Spleen (tissue), 11 donors: ENCODE data around the gene ACAN. TPM values are rescaled to one million over a fixed set of nuclear protein-coding genes. Genes with fewer than 3 reads are reported as not detected.

Experiments used
- DNase-seq: peaks from one replicate; pipeline ENCODE4 v3.0.0-alpha.2; 2020
- H3K27ac ChIP-seq, 8 donors: fragments of 200-600 bp; sonication (generic) in 7 of 8; 1 replicate in 4 of 8; 2 replicates in 4 of 8; pipeline versions ENCODE4 v1.5.0 to v1.8.0; 2016 to 2021; ENCODE audit warnings: inconsistent platforms in 4 of 8, mild to moderate bottlenecking in 4 of 8, moderate library complexity in 1 of 8
- H3K27me3 ChIP-seq, 7 donors: fragments of 200-600 bp; sonication (generic) in 6 of 7; replicated peaks in 1 of 7; 1 replicate in 4 of 7; 2 replicates in 3 of 7; pipeline versions ENCODE4 v1.5.0 to v1.8.0; 2016 to 2021; ENCODE audit warnings: inconsistent platforms in 3 of 7, mild to moderate bottlenecking in 1 of 7
- H3K36me3 ChIP-seq, 6 donors: fragments of 200-600 bp; sonication (generic) in 5 of 6; 1 replicate in 4 of 6; 2 replicates in 2 of 6; pipeline versions ENCODE4 v1.5.0 to v1.8.0; 2016 to 2021; ENCODE audit warnings: inconsistent platforms in 2 of 6
- H3K4me1 ChIP-seq, 6 donors: fragments of 200-600 bp; sonication (generic) in 5 of 6; 1 replicate in 3 of 6; 2 replicates in 3 of 6; pipeline versions ENCODE4 v1.5.0 to v1.8.0; 2016 to 2021; ENCODE audit warnings: inconsistent platforms in 3 of 6
- H3K4me3 ChIP-seq, 8 donors: fragments of 200-600 bp; sonication (generic) in 7 of 8; 1 replicate in 4 of 8; 2 replicates in 4 of 8; pipeline versions ENCODE4 v1.5.0 to v1.8.0; 2016 to 2021; ENCODE audit warnings: inconsistent platforms in 4 of 8, mild to moderate bottlenecking in 4 of 8, moderate library complexity in 2 of 8
- H3K9me3 ChIP-seq, 8 donors: fragments of 200-600 bp; sonication (generic) in 7 of 8; 1 replicate in 4 of 8; 2 replicates in 4 of 8; pipeline versions ENCODE4 v1.5.0 to v1.8.0; 2016 to 2021; ENCODE audit warnings: inconsistent platforms in 4 of 8
- CTCF ChIP-seq, 11 experiments: fragments of 200-600 bp in 7 of 11; fragments of 450-650 bp in 4 of 11; sonication (generic) in 4 of 11; IDR thresholded peaks in 8 of 11; conservative IDR thresholded peaks in 3 of 11; 1 replicate in 7 of 11; 2 replicates in 4 of 11; pipeline versions ENCODE4 v1.4.0 to v1.8.0; 2016 to 2021; ENCODE audit warnings: antibody characterized with exemption in 11 of 11, inconsistent platforms in 4 of 11, mild to moderate bottlenecking in 1 of 11
- POLR2A ChIP-seq, 3 donors: fragments of 450-650 bp; IDR thresholded peaks; one replicate each; pipeline ENCODE4 v1.5.1; 2017; ENCODE audit warnings: antibody characterized with exemption in 3 of 3, mild to moderate bottlenecking in 1 of 3
- POLR2AphosphoS5 ChIP-seq, 3 donors: sonication (generic); formaldehyde crosslinking; IDR thresholded peaks; one replicate each; pipeline ENCODE4 v1.5.1; 2017; ENCODE audit warnings: antibody characterized with exemption in 3 of 3
- WGBS, 5 donors: extraction: QIAGEN DNeasy Blood & Tissue Kit in 3 of 5; methylation state at CpG; one replicate each; pipeline versions ENCODE4 v1.1.5 to v1.1.7; 2013 to 2018; 5-methylcytosine and 5-hydroxymethylcytosine counted together
- intact Hi-C: fragments of 100-400 bp; cut with DNase I; formaldehyde crosslinking; loops from one replicate; pipeline ENCODE4 v1.15.0; 2023; ENCODE audit warnings: low total_unique reads
- polyA plus RNA-seq, 3 donors: library from polyadenylated mRNA; stranded (reverse); fragments of 200-250 nt; gene quantifications; one replicate each; pipeline ENCODE4 v1.2.1, GENCODE V29; 2013
- total RNA-seq, 7 donors: library from RNA; depleted of rRNA in 3 of 7; stranded (reverse); fragments of >200 nt in 3 of 7; fragmentation: NEBNext Ultra II Directional in 4 of 7; extraction: Animal tissue kit (Norgen Biotek cat#: 25700) in 4 of 7; gene quantifications; one replicate each; pipeline versions ENCODE4 v1.1.0 to v1.2.1, GENCODE V29; 2016 to 2021
- donor health status: healthy with polysubstance abuse.
- donor health status: DM: no; HTN: no; CAD: no; lungs with moderate emphysema.
- donor health status: DM: no; HTN: no; CAD: no.
- donor health status: Bipolar disorder and iron deficiency.
- donor health status: healthy.
- donor health status: DM: no; HTN: no; CAD: no.
- donor health status: DM: yes; HTN: yes; CAD: no.

Gene ACAN
- total and polyA plus RNA-seq, 10 donors = 0.09 to 2.1 (median 0.87) TPM

- H3K27ac ChIP-seq = no peak overlapping the region
- intact Hi-C loops = no loop called here
- H3K27me3 ChIP-seq = peaks cover 0 to 33% (median 0%) of the 10 kb centered on the region in 7 donors
- no peaks in the 10 kb centered on the region for H3K36me3 ChIP-seq
- WGBS, 5 donors = 77 to 86% (median 83%) methylated on average over 3 of the region's 3 CpGs
- H3K4me1 ChIP-seq = no peaks in the 10 kb centered on the region
- H3K4me3 ChIP-seq = no peak overlapping the region
- TF ChIP-seq CTCF (IDR thresholded peaks at IDR 0.05 in 8 of 11, conservative IDR thresholded peaks at IDR 0.05 in 3 of 11) = no peak
- no peak for TF ChIP-seq POLR2A (IDR thresholded peaks at IDR 0.05)
- no peak for TF ChIP-seq POLR2AphosphoS5 (IDR thresholded peaks at IDR 0.05)
- peaks cover 0 to 26% (median 21%) of the 10 kb centered on the region in 8 donors for H3K9me3 ChIP-seq
- DNase-seq = no peak
Observed at GRCh38 chr15:88776646-88777045, 26.6 kb upstream of the ACAN start.

- TF ChIP-seq POLR2AphosphoS5 (IDR thresholded peaks at IDR 0.05) = no peak
- no peak for TF ChIP-seq CTCF (IDR thresholded peaks at IDR 0.05 in 8 of 11, conservative IDR thresholded peaks at IDR 0.05 in 3 of 11)
- no peak for TF ChIP-seq POLR2A (IDR thresholded peaks at IDR 0.05)
- Histone ChIP-seq H3K27me3 (peaks cover 0 to 24% (median 0%) of the 10 kb centered on the region in 7 donors), H3K4me3 (no peak overlapping the region), H3K4me1 (no peaks in the 10 kb centered on the region), H3K9me3 (peaks cover 0 to 19% (median 16%) of the 10 kb centered on the region in 8 donors), H3K27ac (no peak overlapping the region), H3K36me3 (no peaks in the 10 kb centered on the region)
- intact Hi-C loops = no loop called here
- no peak for DNase-seq
- 88 to 100% (median 95%) methylated on average over 1 of the region's 1 CpG for whole genome bisulfite sequencing, 5 donors
Observed at GRCh38 chr15:88779944-88780343, 23.3 kb upstream of the ACAN start.

- no peak for DNase-seq
- Histone ChIP-seq H3K27me3 (peaks cover 0 to 18% (median 0%) of the 10 kb centered on the region in 7 donors), H3K36me3 (no peaks in the 10 kb centered on the region), H3K27ac (no peak overlapping the region), H3K4me1 (no peaks in the 10 kb centered on the region), H3K9me3 (no peaks in the 10 kb centered on the region), H3K4me3 (no peak overlapping the region)
- TF ChIP-seq POLR2AphosphoS5 (IDR thresholded peaks at IDR 0.05) (no peak), POLR2A (IDR thresholded peaks at IDR 0.05) (no peak), CTCF (IDR thresholded peaks at IDR 0.05 in 8 of 11, conservative IDR thresholded peaks at IDR 0.05 in 3 of 11) (no peak)
- intact Hi-C loops = no loop called here
- WGBS, 5 donors = 54 to 65% (median 60%) methylated on average over 8 of the region's 8 CpGs
Observed at GRCh38 chr15:88782465-88782864, 20.8 kb upstream of the ACAN start.

- Histone ChIP-seq H3K4me1 (no peaks in the 10 kb centered on the region), H3K4me3 (no peak overlapping the region), H3K27me3 (peaks cover 0 to 6% (median 0%) of the 10 kb centered on the region in 7 donors), H3K36me3 (no peaks in the 10 kb centered on the region), H3K27ac (no peak overlapping the region), H3K9me3 (no peaks in the 10 kb centered on the region)
- DNase-seq = no peak
- TF ChIP-seq CTCF (IDR thresholded peaks at IDR 0.05 in 8 of 11, conservative IDR thresholded peaks at IDR 0.05 in 3 of 11) = no peak
- TF ChIP-seq POLR2AphosphoS5 (IDR thresholded peaks at IDR 0.05) = no peak
- no peak for TF ChIP-seq POLR2A (IDR thresholded peaks at IDR 0.05)
- 58 to 83% (median 71%) methylated on average over 2 of the region's 2 CpGs for WGBS, 5 donors
- intact Hi-C loops = no loop called here
Observed at GRCh38 chr15:88785217-88785616, 18.0 kb upstream of the ACAN start.
